Activated T-cell treated with anti-CD3 and anti-CD28 coated beads, Interleukin-2, amount 50 U/mL, for 72 hours (primary cell): ENCODE measurements around the gene CENPP. TPM values are rescaled to one million over a fixed set of nuclear protein-coding genes. Genes with fewer than 3 reads are reported as not detected.

Experiments
- ATAC-seq, 2 donors: fragments of 150-1000 bp; cut with Tn5 transposase; replicated peaks in 1 of 2; 2 replicates each; pipeline ENCODE4 v1.10.0; 2021; ENCODE audit warnings: moderate library complexity in 2 of 2, mild to moderate bottlenecking in 1 of 2
- DNase-seq, 2 donors: peaks; one replicate each; pipeline ENCODE4 v3.0.0; 2021 to 2022; ENCODE audit warnings: mixed read lengths in 1 of 2
- H3K27ac Mint-ChIP-seq: one replicate; pipeline ENCODE4 v1.8.0; 2022; ENCODE audit warnings: mild to moderate bottlenecking, moderate library complexity, mixed read lengths
- H3K27me3 Mint-ChIP-seq: one replicate; pipeline ENCODE4 v1.8.0; 2022; ENCODE audit warnings: low read depth, mixed read lengths
- H3K36me3 Mint-ChIP-seq, 2 donors: one replicate each; pipeline ENCODE4 v1.8.0; 2022; ENCODE audit warnings: mixed read lengths in 2 of 2, mild to moderate bottlenecking in 1 of 2; ENCODE audit not compliant: insufficient read depth in 2 of 2
- H3K4me1 Mint-ChIP-seq: one replicate; pipeline ENCODE4 v1.8.0; 2022; ENCODE audit warnings: low read depth, mixed read lengths
- H3K4me3 Mint-ChIP-seq, 2 donors: one replicate each; pipeline ENCODE4 v1.8.0; 2022; ENCODE audit warnings: mild to moderate bottlenecking in 2 of 2, mixed read lengths in 2 of 2, moderate library complexity in 2 of 2
- H3K9me3 Mint-ChIP-seq, 2 donors: one replicate each; pipeline ENCODE4 v1.8.0; 2022; ENCODE audit warnings: mixed read lengths in 2 of 2
- total RNA-seq, 2 donors: library from RNA; stranded (reverse); gene quantifications; one replicate each; pipeline ENCODE4 v1.2.3, GENCODE V29; 2022

Gene CENPP
- total RNA-seq, 2 donors from 2014 or later = 25.2 to 28.2 TPM

GRCh38 chr9:92325991-92326500 is 293 bp downstream of the CENPP start:
- ATAC-seq (peak in 1 of 2 donors; percentile 3), DNase-seq (no peak)
- Mint-ChIP-seq H3K27me3 (no peaks in the 10 kb centered on the region), H3K9me3 (no peaks in the 10 kb centered on the region), H3K4me1 (peaks cover 33% of the 10 kb centered on the region), H3K27ac (peak overlapping the region; percentile 99), H3K36me3 (peaks cover 6 to 8% of the 10 kb centered on the region in 2 donors), H3K4me3 (peak overlapping the region; percentile 98)

DNA sequence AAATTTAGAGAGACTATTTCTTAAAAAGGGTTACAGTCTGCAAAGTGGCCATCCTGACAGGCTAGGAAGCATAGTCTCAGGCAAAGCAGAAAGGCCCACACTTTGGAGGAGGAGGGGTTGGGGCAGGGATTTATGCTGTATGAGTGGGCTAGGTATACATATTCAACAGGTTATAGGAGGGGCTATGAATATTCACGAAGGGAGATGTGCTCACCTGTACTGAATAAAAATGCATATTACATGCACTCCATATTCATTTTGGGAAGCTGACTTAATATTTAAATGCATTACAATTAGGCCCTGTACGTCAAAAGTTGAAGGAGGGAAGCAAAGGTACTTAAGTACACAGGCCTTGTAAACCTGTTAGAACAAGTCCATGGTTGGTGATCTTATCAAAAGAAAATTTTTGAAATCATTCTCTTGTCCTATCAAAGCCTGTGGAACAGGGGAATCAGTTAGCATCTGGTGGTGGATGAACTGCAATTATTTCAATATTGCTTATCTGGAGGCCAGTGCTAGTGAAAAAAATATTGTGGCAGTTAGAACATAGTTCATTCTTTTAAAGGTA is 1.6 kb downstream of the CENPP start:
- Mint-ChIP-seq H3K9me3 (no peaks in the 10 kb centered on the region), H3K36me3 (peaks cover 4 to 5% of the 10 kb centered on the region in 2 donors), H3K27ac (no peak overlapping the region), H3K4me3 (peak overlapping the region; percentile 98), H3K4me1 (peaks cover 33% of the 10 kb centered on the region), H3K27me3 (no peaks in the 10 kb centered on the region)
- no peak for ATAC-seq
- DNase-seq = no peak

- Mint-ChIP-seq H3K27ac (no peak overlapping the region), H3K36me3 (peaks cover 4 to 5% of the 10 kb centered on the region in 2 donors), H3K9me3 (no peaks in the 10 kb centered on the region), H3K27me3 (no peaks in the 10 kb centered on the region), H3K4me3 (peak overlapping the region in 1 of 2 donors; percentile 25), H3K4me1 (peaks cover 27% of the 10 kb centered on the region)
- ATAC-seq = no peak
- no peak for DNase-seq
Observed at GRCh38 chr9:92328225-92328624, 2.5 kb downstream of the CENPP start.

DNA sequence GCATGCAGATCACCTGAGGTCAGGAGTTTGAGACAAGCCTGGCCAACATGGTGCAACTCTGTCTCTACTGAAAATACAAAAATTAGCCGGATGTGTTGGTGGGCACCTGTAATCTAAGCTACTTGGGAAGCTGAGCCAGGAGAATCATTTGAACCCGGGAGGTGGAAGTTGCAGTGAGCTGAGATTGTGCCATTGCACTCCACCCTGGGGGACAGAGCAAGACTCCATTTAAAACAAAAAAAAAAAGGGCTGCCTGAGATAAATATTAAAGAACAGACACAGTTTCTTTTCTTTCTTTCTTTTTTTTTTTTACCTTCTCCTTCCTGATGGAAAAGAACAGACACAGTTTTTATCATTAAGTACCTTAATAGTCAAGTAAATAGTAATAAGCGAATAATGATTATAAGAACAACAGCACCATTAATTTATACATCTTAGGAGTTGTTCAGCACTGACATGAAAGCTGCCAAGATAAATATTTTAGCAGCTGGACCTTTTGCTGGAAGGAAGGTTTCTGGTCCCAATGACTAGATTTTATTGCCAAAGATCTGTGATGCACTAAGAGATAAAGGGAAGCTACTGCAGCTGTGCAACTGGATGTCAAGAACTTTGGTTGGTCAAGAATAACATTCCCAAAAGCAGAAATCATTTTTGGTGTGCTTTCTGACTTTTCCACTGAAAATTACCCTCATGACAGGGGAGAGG is 7.0 kb downstream of the CENPP start:
- H3K36me3 Mint-ChIP-seq = peaks cover 0 to 13% of the 10 kb centered on the region in 2 donors

DNA sequence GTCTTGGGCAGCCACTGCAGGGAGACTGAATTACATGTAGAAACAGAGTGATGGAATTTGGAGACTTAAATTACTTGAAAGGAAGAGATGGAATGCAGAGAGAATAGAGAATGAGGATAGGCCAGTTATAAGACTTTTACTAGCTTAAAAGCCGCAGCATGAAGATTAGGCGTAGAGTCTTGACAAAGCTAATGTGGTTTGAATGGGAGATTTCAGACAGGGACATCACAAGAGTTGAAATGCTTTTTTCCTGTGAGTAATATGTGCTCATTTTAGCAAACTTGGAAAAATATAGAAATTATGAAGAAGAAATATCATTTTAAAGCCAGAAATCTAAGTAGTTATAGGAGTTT is 7.5 kb downstream of the CENPP start:
- H3K9me3 Mint-ChIP-seq = no peaks in the 10 kb centered on the region
- peak overlapping the region; percentile 27 for H3K27ac Mint-ChIP-seq
- peaks cover 0 to 15% of the 10 kb centered on the region in 2 donors for H3K36me3 Mint-ChIP-seq
- no peak overlapping the region for H3K4me3 Mint-ChIP-seq
- no peaks in the 10 kb centered on the region for H3K27me3 Mint-ChIP-seq
- DNase-seq = no peak
- no peak for ATAC-seq
- H3K4me1 Mint-ChIP-seq = no peaks in the 10 kb centered on the region

More for the DNA sequence above, 7.0 kb downstream of the CENPP start:
- DNase-seq (no peak), ATAC-seq (no peak)
- H3K4me3 Mint-ChIP-seq = no peak overlapping the region
- H3K9me3 Mint-ChIP-seq = no peaks in the 10 kb centered on the region
- H3K27ac Mint-ChIP-seq = peak overlapping the region; percentile 52
- H3K4me1 Mint-ChIP-seq = no peaks in the 10 kb centered on the region
- H3K27me3 Mint-ChIP-seq = no peaks in the 10 kb centered on the region

- Mint-ChIP-seq H3K4me1 (no peaks in the 10 kb centered on the region), H3K27me3 (no peaks in the 10 kb centered on the region), H3K9me3 (peaks cover 0 to 3% of the 10 kb centered on the region in 2 donors), H3K4me3 (no peak overlapping the region), H3K27ac (no peak overlapping the region), H3K36me3 (peaks cover 7 to 14% of the 10 kb centered on the region in 2 donors)
- no peak for ATAC-seq
- no peak for DNase-seq
Observed at GRCh38 chr9:92341578-92341977, 15.8 kb downstream of the CENPP start.

- ATAC-seq = no peak
- H3K27me3 Mint-ChIP-seq = no peaks in the 10 kb centered on the region
- peaks cover 6 to 14% of the 10 kb centered on the region in 2 donors for H3K36me3 Mint-ChIP-seq
- no peak for DNase-seq
- H3K4me1 Mint-ChIP-seq = no peaks in the 10 kb centered on the region
- H3K9me3 Mint-ChIP-seq = peaks cover 0 to 3% of the 10 kb centered on the region in 2 donors
- no peak overlapping the region for H3K27ac Mint-ChIP-seq
- H3K4me3 Mint-ChIP-seq = no peak overlapping the region
Observed at GRCh38 chr9:92342825-92343488, 17.2 kb downstream of the CENPP start.

- Mint-ChIP-seq H3K9me3 (peaks cover 0 to 3% of the 10 kb centered on the region in 2 donors), H3K4me1 (no peaks in the 10 kb centered on the region), H3K27me3 (no peaks in the 10 kb centered on the region), H3K4me3 (no peak overlapping the region), H3K36me3 (peaks cover 7 to 17% of the 10 kb centered on the region in 2 donors), H3K27ac (no peak overlapping the region)
- ATAC-seq (no peak), DNase-seq (no peak)
Observed at GRCh38 chr9:92345582-92345981, 19.8 kb downstream of the CENPP start.

DNA sequence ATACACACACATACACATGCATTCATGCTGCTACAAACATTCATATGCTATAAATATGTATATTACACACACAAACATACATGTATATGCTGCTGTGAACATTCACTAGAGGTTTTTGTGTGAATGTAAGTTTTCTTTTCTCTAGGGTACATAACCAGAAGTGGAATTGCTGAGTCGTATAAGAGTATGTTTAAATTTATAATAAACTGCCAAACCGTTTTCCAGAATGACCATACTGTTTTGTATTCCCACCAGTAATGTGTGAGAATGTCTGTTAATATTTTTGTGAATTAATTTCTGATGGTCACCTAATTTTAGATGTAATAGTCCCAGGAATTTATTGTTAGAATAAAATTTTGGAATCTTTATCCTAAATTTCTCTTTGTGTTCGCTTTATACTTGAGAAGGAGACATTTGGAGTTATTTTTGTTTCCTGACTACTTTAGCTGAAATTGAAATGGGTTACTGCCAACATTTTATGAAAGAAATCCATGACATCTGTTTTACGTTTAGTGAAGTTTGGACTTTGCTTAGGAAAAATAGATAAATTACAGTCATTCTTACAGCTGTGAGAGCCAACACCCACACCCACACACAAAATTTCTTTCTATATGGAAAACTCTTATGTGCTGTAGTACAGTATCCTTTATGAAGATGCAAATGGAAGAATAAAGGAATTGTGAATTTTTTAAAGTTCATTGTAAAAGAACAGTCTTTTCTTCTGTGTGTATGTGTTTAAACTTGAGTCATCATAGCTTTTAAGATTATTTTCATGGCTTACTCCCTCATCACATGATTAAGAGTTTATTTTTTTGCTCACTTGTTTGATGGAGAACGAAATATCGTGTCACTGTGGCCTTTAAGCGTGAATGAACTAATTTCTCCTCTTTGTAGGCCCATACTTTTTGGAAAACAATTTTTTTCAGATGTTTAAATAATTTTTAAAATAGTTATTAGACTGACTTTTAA is 24.3 kb downstream of the CENPP start:
- no peak overlapping the region for H3K4me3 Mint-ChIP-seq
- no peak overlapping the region for H3K27ac Mint-ChIP-seq
- no peak for ATAC-seq
- DNase-seq = no peak
- H3K27me3 Mint-ChIP-seq = no peaks in the 10 kb centered on the region
- H3K36me3 Mint-ChIP-seq = peaks cover 8 to 24% of the 10 kb centered on the region in 2 donors
- H3K9me3 Mint-ChIP-seq = peaks cover 0 to 5% of the 10 kb centered on the region in 2 donors
- H3K4me1 Mint-ChIP-seq = no peaks in the 10 kb centered on the region

GRCh38 chr9:92350740-92351133 is 25.0 kb downstream of the CENPP start:
- peaks cover 8 to 24% of the 10 kb centered on the region in 2 donors for H3K36me3 Mint-ChIP-seq
- ATAC-seq = no peak
- H3K27me3 Mint-ChIP-seq = no peaks in the 10 kb centered on the region
- no peak for DNase-seq
- no peaks in the 10 kb centered on the region for H3K4me1 Mint-ChIP-seq
- H3K4me3 Mint-ChIP-seq = no peak overlapping the region
- peaks cover 0 to 5% of the 10 kb centered on the region in 2 donors for H3K9me3 Mint-ChIP-seq
- no peak overlapping the region for H3K27ac Mint-ChIP-seq

DNA sequence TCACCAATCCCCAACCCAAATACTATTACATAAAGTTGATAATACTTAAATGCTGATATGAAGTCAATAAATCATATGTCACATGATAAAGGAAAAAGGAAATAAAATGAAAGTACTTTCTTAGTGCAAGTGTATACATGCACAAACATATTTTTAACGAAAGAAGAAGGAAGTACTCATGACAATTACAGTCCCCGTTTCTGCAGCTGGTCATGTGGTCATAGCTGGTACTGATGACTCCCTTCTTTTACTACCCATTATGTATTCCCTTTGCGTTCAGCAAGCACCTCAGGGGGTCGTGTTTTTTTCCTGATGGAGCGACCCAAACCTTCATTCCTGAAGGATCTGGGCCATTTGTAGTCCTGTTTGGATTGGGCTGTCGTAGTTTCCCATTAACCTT is 27.3 kb downstream of the CENPP start:
- DNase-seq (no peak), ATAC-seq (no peak)
- peaks cover 0 to 10% of the 10 kb centered on the region in 2 donors for H3K9me3 Mint-ChIP-seq
- H3K27me3 Mint-ChIP-seq = no peaks in the 10 kb centered on the region
- H3K4me3 Mint-ChIP-seq = no peak overlapping the region
- H3K4me1 Mint-ChIP-seq = no peaks in the 10 kb centered on the region
- no peak overlapping the region for H3K27ac Mint-ChIP-seq
- H3K36me3 Mint-ChIP-seq = peaks cover 15 to 39% of the 10 kb centered on the region in 2 donors

DNA sequence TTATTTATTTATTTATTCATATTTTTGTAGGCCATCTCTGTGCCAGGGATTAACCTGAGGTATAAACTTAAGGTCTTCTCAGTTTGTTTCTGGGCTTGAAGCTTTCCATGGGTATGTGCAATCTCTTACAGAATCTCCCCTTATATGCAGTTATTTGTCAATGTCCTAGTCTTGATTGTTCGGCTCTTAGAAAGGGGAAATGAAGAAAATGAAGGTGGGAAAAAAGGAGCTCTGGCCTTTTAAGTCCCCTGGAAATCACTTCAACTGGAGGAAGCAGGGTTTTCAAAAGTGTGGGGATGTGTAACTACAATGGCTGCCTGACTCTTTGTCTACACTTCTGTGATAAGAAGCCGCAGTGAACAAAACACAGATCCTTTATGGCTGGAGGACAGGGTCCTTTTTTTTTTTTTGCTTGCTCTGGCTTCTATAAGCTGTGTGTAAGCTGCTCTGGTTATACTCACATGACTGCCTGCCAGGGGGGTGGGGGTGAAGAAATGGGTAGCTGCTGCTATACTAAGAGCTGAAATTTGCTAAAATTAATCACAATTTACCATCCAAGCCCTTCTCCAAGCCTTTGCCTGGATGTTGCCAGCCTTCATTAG is 33.7 kb downstream of the CENPP start:
- DNase-seq = no peak
- no peak overlapping the region for H3K27ac Mint-ChIP-seq
- H3K9me3 Mint-ChIP-seq = peaks cover 1 to 5% of the 10 kb centered on the region in 2 donors
- H3K27me3 Mint-ChIP-seq = no peaks in the 10 kb centered on the region
- H3K36me3 Mint-ChIP-seq = peaks cover 7 to 28% of the 10 kb centered on the region in 2 donors
- H3K4me1 Mint-ChIP-seq = no peaks in the 10 kb centered on the region
- no peak overlapping the region for H3K4me3 Mint-ChIP-seq
- no peak for ATAC-seq
